Ovary (tissue), 3 donors: ENCODE data around the gene MAST4.

Experiments used
- CTCF ChIP-seq, 3 donors: fragments of 450-650 bp in 2 of 3; fragments of 200-600 bp in 1 of 3; IDR thresholded peaks; one replicate each; pipeline versions ENCODE4 v1.5.1 to v1.8.0; 2016 to 2022; ENCODE audit warnings: antibody characterized with exemption in 3 of 3, mild to moderate bottlenecking in 1 of 3
- EP300 ChIP-seq: sonication (generic); formaldehyde crosslinking; IDR thresholded peaks from one replicate; pipeline ENCODE4 v1.6.1; 2017; ENCODE audit warnings: antibody characterized with exemption
- POLR2A ChIP-seq: fragments of 450-650 bp; IDR thresholded peaks from one replicate; pipeline ENCODE4 v1.6.1; 2017; ENCODE audit warnings: antibody characterized with exemption, mild to moderate bottlenecking, moderate library complexity
- donor health status: DM: no; HTN: no; CAD: no.

GRCh38 chr5:66839636-66840185, 243.5 kb downstream of the MAST4 start:
- TF ChIP-seq CTCF (IDR thresholded peaks at IDR 0.05) (no peak), EP300 (no peak), POLR2A (no peak)
